Stimulated activated naive CD8-positive, alpha-beta T cell treated with anti-CD3 and anti-CD28 coated beads, Interleukin-15, amount 100 ng/mL, for 72 hours (primary cell): ENCODE results near the gene COL23A1.
"Not testable (repeated sequence)": the region's sequence is repeated elsewhere in the genome, so short reads cannot be mapped to it uniquely, and the experiment has no call there.

ENCODE experiments used
- ATAC-seq: fragments of 150-1000 bp; cut with Tn5 transposase; 2 replicates; pipeline ENCODE4 v1.10.0; 2021; ENCODE audit warnings: mild to moderate bottlenecking, moderate library complexity
- DNase-seq, 2 donors: peaks; one replicate each; pipeline ENCODE4 v3.0.0; 2021 to 2022
- H3K27ac Mint-ChIP-seq, 2 donors: one replicate each; pipeline ENCODE4 v1.8.0; 2022; ENCODE audit warnings: mild to moderate bottlenecking in 2 of 2, mixed read lengths in 2 of 2, moderate library complexity in 2 of 2
- H3K27me3 Mint-ChIP-seq: one replicate; pipeline ENCODE4 v1.8.0; 2022; ENCODE audit warnings: mixed read lengths
- H3K4me1 Mint-ChIP-seq: one replicate; pipeline ENCODE4 v1.8.0; 2022; ENCODE audit warnings: mild to moderate bottlenecking, mixed read lengths
- H3K4me3 Mint-ChIP-seq, 2 donors: one replicate each; pipeline ENCODE4 v1.8.0; 2022; ENCODE audit warnings: mild to moderate bottlenecking in 2 of 2, mixed read lengths in 2 of 2, moderate library complexity in 1 of 2
- H3K9me3 Mint-ChIP-seq, 2 donors: one replicate each; pipeline ENCODE4 v1.8.0; 2022; ENCODE audit warnings: mixed read lengths in 2 of 2

The COL23A1 gene

GRCh38 chr5:178602752-178603151, 12.6 kb upstream of the COL23A1 start:
- ATAC-seq (no peak), DNase-seq (no peak)
- Mint-ChIP-seq H3K4me3 (no peak overlapping the region), H3K9me3 (peaks cover 9 to 10% of the 10 kb centered on the region in 2 donors), H3K27me3 (no peaks in the 10 kb centered on the region), H3K27ac (no peak overlapping the region), H3K4me1 (no peaks in the 10 kb centered on the region)

GRCh38 chr5:178595750-178596149, 5.6 kb upstream of the COL23A1 start:
- ATAC-seq (no peak), DNase-seq (no peak)
- Mint-ChIP-seq H3K27ac (no peak overlapping the region), H3K27me3 (peaks cover 14% of the 10 kb centered on the region), H3K4me1 (peaks cover 2% of the 10 kb centered on the region), H3K9me3 (peaks cover 33 to 35% of the 10 kb centered on the region in 2 donors), H3K4me3 (no peak overlapping the region)

- Mint-ChIP-seq H3K27ac (no peak overlapping the region), H3K4me3 (no peak overlapping the region), H3K4me1 (peaks cover 6% of the 10 kb centered on the region), H3K27me3 (peaks cover 19% of the 10 kb centered on the region), H3K9me3 (peaks cover 33 to 35% of the 10 kb centered on the region in 2 donors)
- no peak for ATAC-seq
- no peak for DNase-seq
These were observed 5.0 kb upstream of the COL23A1 start for GRCh38 chr5:178595150-178595549.

- no peak for DNase-seq
- peaks cover 59% of the 10 kb centered on the region for H3K27me3 Mint-ChIP-seq
- no peak for ATAC-seq
- no peak overlapping the region for H3K27ac Mint-ChIP-seq
- peaks cover 22 to 24% of the 10 kb centered on the region in 2 donors for H3K9me3 Mint-ChIP-seq
- peak overlapping the region; percentile 69 to 82 for H3K4me3 Mint-ChIP-seq
- H3K4me1 Mint-ChIP-seq: peaks cover 19% of the 10 kb centered on the region
These were observed 781 bp upstream of the COL23A1 start for GRCh38 chr5:178590924-178591423.

- DNase-seq (peak in 1 of 2 donors; percentile 32), ATAC-seq (peak; percentile 48)
- no peak overlapping the region for H3K27ac Mint-ChIP-seq
- H3K4me1 Mint-ChIP-seq: peaks cover 19% of the 10 kb centered on the region
- H3K27me3 Mint-ChIP-seq: peaks cover 65% of the 10 kb centered on the region
- H3K9me3 Mint-ChIP-seq: peaks cover 7 to 8% of the 10 kb centered on the region in 2 donors
- peak overlapping the region; percentile 33 to 74 for H3K4me3 Mint-ChIP-seq
These were observed 733 bp downstream of the COL23A1 start for GRCh38 chr5:178589180-178590140.

- DNase-seq (no peak), ATAC-seq (no peak)
- H3K9me3 Mint-ChIP-seq: peaks cover under 1 to 1% of the 10 kb centered on the region in 2 donors
- H3K4me1 Mint-ChIP-seq: peaks cover 19% of the 10 kb centered on the region
- H3K27ac Mint-ChIP-seq: no peak overlapping the region
- peak overlapping the region in 1 of 2 donors; percentile 74 for H3K4me3 Mint-ChIP-seq
- H3K27me3 Mint-ChIP-seq: peaks cover 65% of the 10 kb centered on the region
These were observed 1.4 kb downstream of the COL23A1 start for GRCh38 chr5:178588769-178589168.

GRCh38 chr5:178587763-178588611, 2.2 kb downstream of the COL23A1 start:
- Mint-ChIP-seq H3K9me3 (no peaks in the 10 kb centered on the region), H3K27ac (no peak overlapping the region), H3K27me3 (peaks cover 65% of the 10 kb centered on the region), H3K4me1 (peaks cover 19% of the 10 kb centered on the region), H3K4me3 (no peak overlapping the region)
- DNase-seq (no peak), ATAC-seq (no peak)

GRCh38 chr5:178586396-178586795, 3.8 kb downstream of the COL23A1 start:
- peaks cover 19% of the 10 kb centered on the region for H3K4me1 Mint-ChIP-seq
- peaks cover 58% of the 10 kb centered on the region for H3K27me3 Mint-ChIP-seq
- no peaks in the 10 kb centered on the region for H3K9me3 Mint-ChIP-seq
- H3K4me3 Mint-ChIP-seq: no peak overlapping the region
- ATAC-seq: no peak
- no peak overlapping the region for H3K27ac Mint-ChIP-seq
- DNase-seq: no peak

- peak; percentile 94 for ATAC-seq
- not testable (repeated sequence) for H3K9me3 Mint-ChIP-seq, H3K4me3 Mint-ChIP-seq, H3K27ac Mint-ChIP-seq
- Mint-ChIP-seq H3K27me3 (peaks cover 51% of the 10 kb centered on the region), H3K4me1 (peaks cover 14% of the 10 kb centered on the region)
- peak; percentile 15 to 45 for DNase-seq
These were observed 4.8 kb downstream of the COL23A1 start for GRCh38 chr5:178585421-178585820.

GRCh38 chr5:178583279-178583678, 6.9 kb downstream of the COL23A1 start:
- peaks cover 51% of the 10 kb centered on the region for H3K27me3 Mint-ChIP-seq
- ATAC-seq: no peak

GRCh38 chr5:178582291-178582690, 7.9 kb downstream of the COL23A1 start:
- ATAC-seq (no peak), DNase-seq (no peak)
- Mint-ChIP-seq H3K27ac (no peak overlapping the region), H3K4me1 (peaks cover 2% of the 10 kb centered on the region), H3K4me3 (no peak overlapping the region), H3K9me3 (no peaks in the 10 kb centered on the region), H3K27me3 (peaks cover 51% of the 10 kb centered on the region)

More at GRCh38 chr5:178583279-178583678, 6.9 kb downstream of the COL23A1 start:
- Mint-ChIP-seq H3K4me3 (no peak overlapping the region), H3K9me3 (no peaks in the 10 kb centered on the region), H3K27ac (no peak overlapping the region), H3K4me1 (no peaks in the 10 kb centered on the region)
- no peak for DNase-seq

- no peaks in the 10 kb centered on the region for H3K9me3 Mint-ChIP-seq
- H3K27me3 Mint-ChIP-seq: peaks cover 50% of the 10 kb centered on the region
- H3K27ac Mint-ChIP-seq: no peak overlapping the region
- no peak for DNase-seq
- no peak for ATAC-seq
- peaks cover 5% of the 10 kb centered on the region for H3K4me1 Mint-ChIP-seq
- H3K4me3 Mint-ChIP-seq: no peak overlapping the region
These were observed 8.6 kb downstream of the COL23A1 start for GRCh38 chr5:178581621-178582020.

- H3K27ac Mint-ChIP-seq: no peak overlapping the region
- peaks cover 5% of the 10 kb centered on the region for H3K4me1 Mint-ChIP-seq
- H3K27me3 Mint-ChIP-seq: peaks cover 50% of the 10 kb centered on the region
- no peaks in the 10 kb centered on the region for H3K9me3 Mint-ChIP-seq
- DNase-seq (no peak), ATAC-seq (no peak)
- no peak overlapping the region for H3K4me3 Mint-ChIP-seq
These were observed 9.8 kb downstream of the COL23A1 start for GRCh38 chr5:178580271-178580955.

GRCh38 chr5:178577944-178578343, 12.2 kb downstream of the COL23A1 start:
- peaks cover 5% of the 10 kb centered on the region for H3K4me1 Mint-ChIP-seq
- ATAC-seq (no peak), DNase-seq (no peak)
- H3K4me3 Mint-ChIP-seq: no peak overlapping the region
- H3K27ac Mint-ChIP-seq: no peak overlapping the region
- no peaks in the 10 kb centered on the region for H3K9me3 Mint-ChIP-seq
- peaks cover 66% of the 10 kb centered on the region for H3K27me3 Mint-ChIP-seq

GRCh38 chr5:178577376-178577839, 12.8 kb downstream of the COL23A1 start:
- Mint-ChIP-seq H3K27me3 (peaks cover 66% of the 10 kb centered on the region), H3K27ac (no peak overlapping the region), H3K4me3 (peak overlapping the region in 1 of 2 donors; percentile 57), H3K4me1 (peaks cover 5% of the 10 kb centered on the region), H3K9me3 (no peaks in the 10 kb centered on the region)
- no peak for DNase-seq
- ATAC-seq: no peak
